HFFc6 (cell line): ENCODE results near the gene PPP1R26. TPM values are rescaled to one million over a fixed set of nuclear protein-coding genes. Genes with fewer than 3 reads are reported as not detected.
"Not testable (repeated sequence)": the region's sequence is repeated elsewhere in the genome, so short reads cannot be mapped to it uniquely, and the experiment has no call there.

ENCODE experiments used
- DNase-seq: peaks from one replicate; pipeline ENCODE4 v3.0.0-alpha.2; 2018
- H3K27ac Mint-ChIP-seq: 2 replicates; pipeline ENCODE4 v1.8.0; 2020; ENCODE audit warnings: mild to moderate bottlenecking, mixed read lengths
- H3K27me3 Mint-ChIP-seq: 2 replicates; pipeline ENCODE4 v1.8.0; 2021; ENCODE audit warnings: mild to moderate bottlenecking, moderate library complexity, mixed read lengths; ENCODE audit not compliant: insufficient read depth
- H3K36me3 Mint-ChIP-seq: 2 replicates; pipeline ENCODE4 v1.8.0; 2021; ENCODE audit warnings: low read depth, mixed read lengths
- H3K4me1 Mint-ChIP-seq: 2 replicates; pipeline ENCODE4 v1.8.0; 2020; ENCODE audit warnings: low read depth, mixed read lengths
- H3K4me3 Mint-ChIP-seq: 2 replicates; pipeline ENCODE4 v1.8.0; 2020; ENCODE audit warnings: mild to moderate bottlenecking, moderate library complexity, mixed read lengths
- H3K9me3 Mint-ChIP-seq: 2 replicates; pipeline ENCODE4 v1.8.0; 2020; ENCODE audit warnings: mild to moderate bottlenecking, mixed read lengths
- CTCF ChIP-seq: fragments of 200-600 bp; sonication (generic); IDR thresholded peaks from 2 replicates; pipeline ENCODE4 v1.5.0; 2021; ENCODE audit warnings: antibody characterized with exemption, mild to moderate bottlenecking
- total RNA-seq, 6 experiments: library from RNA; stranded (reverse); fragmentation: NEBNext Ultra II Directional; extraction: Animal tissue kit (Norgen Biotek cat#: 25700); gene quantifications; 2 replicates in 1 of 6; 3 replicates in 5 of 6; pipeline ENCODE4 v1.2.3, GENCODE V29; 2021

PPP1R26 gene
- total RNA-seq, 6 experiments from 2014 or later = 10.6 to 14.9 (median 11.0) TPM

- peaks cover 17% of the 10 kb centered on the region for H3K27me3 Mint-ChIP-seq
- no peak for TF ChIP-seq CTCF
- no peaks in the 10 kb centered on the region for H3K36me3 Mint-ChIP-seq
- DNase-seq = no peak
- H3K27ac Mint-ChIP-seq = no peak overlapping the region
- no peaks in the 10 kb centered on the region for H3K4me1 Mint-ChIP-seq
- no peak overlapping the region for H3K4me3 Mint-ChIP-seq
- peaks cover 4% of the 10 kb centered on the region; the same call in 1 of the 2 replicates for H3K9me3 Mint-ChIP-seq
Measured at GRCh38 chr9:135448663-135449100, 30.9 kb upstream of the PPP1R26 start.

- H3K36me3 Mint-ChIP-seq, H3K4me1 Mint-ChIP-seq, H3K9me3 Mint-ChIP-seq, H3K27ac Mint-ChIP-seq, DNase-seq, H3K4me3 Mint-ChIP-seq: not testable (repeated sequence)
- H3K27me3 Mint-ChIP-seq = peaks cover 24% of the 10 kb centered on the region
Measured at GRCh38 chr9:135449532-135449931, 30.1 kb upstream of the PPP1R26 start.

GRCh38 chr9:135450956-135451355 is 28.6 kb upstream of the PPP1R26 start:
- peaks cover 12% of the 10 kb centered on the region for H3K9me3 Mint-ChIP-seq
- peaks cover 34% of the 10 kb centered on the region for H3K27me3 Mint-ChIP-seq
- H3K4me1 Mint-ChIP-seq = no peaks in the 10 kb centered on the region
- TF ChIP-seq CTCF = no peak
- no peak for DNase-seq
- no peak overlapping the region for H3K27ac Mint-ChIP-seq
- no peak overlapping the region for H3K4me3 Mint-ChIP-seq
- no peaks in the 10 kb centered on the region; the same call in 1 of the 2 replicates for H3K36me3 Mint-ChIP-seq

- not testable (repeated sequence) for H3K36me3 Mint-ChIP-seq, DNase-seq, H3K27ac Mint-ChIP-seq, H3K4me1 Mint-ChIP-seq, H3K4me3 Mint-ChIP-seq
- Mint-ChIP-seq H3K9me3 (peaks cover 12% of the 10 kb centered on the region), H3K27me3 (peaks cover 34% of the 10 kb centered on the region)
Measured at GRCh38 chr9:135451909-135452308, 27.7 kb upstream of the PPP1R26 start.

GRCh38 chr9:135454737-135455136 is 24.8 kb upstream of the PPP1R26 start:
- peaks cover 32% of the 10 kb centered on the region for H3K27me3 Mint-ChIP-seq
- TF ChIP-seq CTCF = no peak
- no peak overlapping the region for H3K27ac Mint-ChIP-seq
- no peaks in the 10 kb centered on the region; the same call in 1 of the 2 replicates for H3K36me3 Mint-ChIP-seq
- no peaks in the 10 kb centered on the region for H3K4me1 Mint-ChIP-seq
- DNase-seq = no peak
- H3K9me3 Mint-ChIP-seq = peaks cover 12% of the 10 kb centered on the region
- H3K4me3 Mint-ChIP-seq = no peak overlapping the region

GRCh38 chr9:135455401-135456030 is 24.1 kb upstream of the PPP1R26 start:
- DNase-seq = no peak
- Mint-ChIP-seq H3K4me3 (no peak overlapping the region), H3K27ac (no peak overlapping the region), H3K9me3 (peaks cover 12% of the 10 kb centered on the region), H3K4me1 (no peaks in the 10 kb centered on the region), H3K27me3 (peaks cover 31% of the 10 kb centered on the region), H3K36me3 (no peaks in the 10 kb centered on the region; the same call in 1 of the 2 replicates)
- no peak for TF ChIP-seq CTCF
